Progenitor cell of endocrine pancreas (in vitro differentiated cells): Measurements from ENCODE around the gene VPS13D. TPM values are rescaled to one million over a fixed set of nuclear protein-coding genes. Genes with fewer than 3 reads are reported as not detected.

Experiments
- DNase-seq: peaks from one replicate; pipeline ENCODE4 v3.0.0; 2021; ENCODE audit warnings: low spot score; ENCODE audit not compliant: unreplicated experiment
- H3K27ac Mint-ChIP-seq: 2 replicates; pipeline ENCODE4 v1.8.0; 2021; ENCODE audit warnings: mild to moderate bottlenecking, moderate library complexity, mixed read lengths
- H3K27me3 Mint-ChIP-seq: 2 replicates; pipeline ENCODE4 v1.8.0; 2021; ENCODE audit warnings: mixed read lengths
- H3K36me3 Mint-ChIP-seq: 2 replicates; pipeline ENCODE4 v1.8.0; 2022; ENCODE audit warnings: mixed read lengths; ENCODE audit not compliant: insufficient read depth
- H3K4me1 Mint-ChIP-seq: 2 replicates; pipeline ENCODE4 v1.8.0; 2021; ENCODE audit warnings: low read depth, mixed read lengths
- H3K4me3 Mint-ChIP-seq: 2 replicates; pipeline ENCODE4 v1.8.0; 2021; ENCODE audit warnings: low read depth, mild to moderate bottlenecking, moderate library complexity, mixed read lengths
- H3K9me3 Mint-ChIP-seq: 2 replicates; pipeline ENCODE4 v1.8.0; 2021; ENCODE audit warnings: low read depth, mixed read lengths
- total RNA-seq: library from RNA; stranded (reverse); gene quantifications from 2 replicates; pipeline ENCODE4 v1.2.1, GENCODE V29; 2021
- TF ChIP-seq, protein P1 (sequence below): fragments of 200-600 bp; sonication (generic); IDR thresholded peaks from one replicate; pipeline ENCODE4 v1.5.0; 2021; ENCODE audit warnings: antibody characterized with exemption, mild to moderate bottlenecking; ENCODE audit not compliant: unreplicated experiment

The VPS13D gene
- total RNA-seq, 1 donor from 2014 or later, result 41.9 TPM

DNA sequence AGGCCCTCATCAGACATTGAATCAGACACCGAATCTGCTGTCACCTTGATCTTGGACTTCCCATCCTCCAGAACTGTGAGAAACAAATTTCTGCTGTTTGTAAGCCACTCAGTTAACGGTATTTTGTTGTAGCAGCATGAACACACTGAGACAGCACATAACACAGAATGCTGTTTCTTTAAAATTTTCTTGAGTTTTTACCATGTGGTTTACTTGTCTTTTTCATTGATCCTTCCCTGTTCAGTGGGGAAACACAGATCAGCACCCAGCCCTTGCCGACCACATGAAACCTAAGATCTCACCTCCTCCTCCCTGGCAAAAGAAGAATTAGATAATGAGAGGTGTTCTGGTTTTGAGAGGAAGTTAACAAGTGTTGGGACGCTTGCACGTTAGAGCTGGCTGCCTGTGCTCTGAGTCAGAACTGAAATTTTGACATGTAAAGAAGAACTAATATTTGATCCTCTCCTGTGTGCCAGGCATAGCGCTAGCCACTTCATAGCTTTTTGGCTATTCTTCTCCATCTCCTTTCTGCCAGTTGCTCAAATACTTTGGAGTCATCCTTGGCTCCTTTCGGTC lies 208.6 kb downstream of the VPS13D start:
- no peaks in the 10 kb centered on the region for H3K27me3 Mint-ChIP-seq
- TF ChIP-seq, protein P1, sequence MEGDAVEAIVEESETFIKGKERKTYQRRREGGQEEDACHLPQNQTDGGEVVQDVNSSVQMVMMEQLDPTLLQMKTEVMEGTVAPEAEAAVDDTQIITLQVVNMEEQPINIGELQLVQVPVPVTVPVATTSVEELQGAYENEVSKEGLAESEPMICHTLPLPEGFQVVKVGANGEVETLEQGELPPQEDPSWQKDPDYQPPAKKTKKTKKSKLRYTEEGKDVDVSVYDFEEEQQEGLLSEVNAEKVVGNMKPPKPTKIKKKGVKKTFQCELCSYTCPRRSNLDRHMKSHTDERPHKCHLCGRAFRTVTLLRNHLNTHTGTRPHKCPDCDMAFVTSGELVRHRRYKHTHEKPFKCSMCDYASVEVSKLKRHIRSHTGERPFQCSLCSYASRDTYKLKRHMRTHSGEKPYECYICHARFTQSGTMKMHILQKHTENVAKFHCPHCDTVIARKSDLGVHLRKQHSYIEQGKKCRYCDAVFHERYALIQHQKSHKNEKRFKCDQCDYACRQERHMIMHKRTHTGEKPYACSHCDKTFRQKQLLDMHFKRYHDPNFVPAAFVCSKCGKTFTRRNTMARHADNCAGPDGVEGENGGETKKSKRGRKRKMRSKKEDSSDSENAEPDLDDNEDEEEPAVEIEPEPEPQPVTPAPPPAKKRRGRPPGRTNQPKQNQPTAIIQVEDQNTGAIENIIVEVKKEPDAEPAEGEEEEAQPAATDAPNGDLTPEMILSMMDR, result no peak
- peak overlapping the region; percentile 8 for H3K27ac Mint-ChIP-seq
- peaks cover 25% of the 10 kb centered on the region for H3K36me3 Mint-ChIP-seq
- H3K9me3 Mint-ChIP-seq, result peaks cover 2% of the 10 kb centered on the region
- no peak overlapping the region for H3K4me3 Mint-ChIP-seq
- H3K4me1 Mint-ChIP-seq, result peaks cover 38% of the 10 kb centered on the region
- DNase-seq, result no peak

DNA sequence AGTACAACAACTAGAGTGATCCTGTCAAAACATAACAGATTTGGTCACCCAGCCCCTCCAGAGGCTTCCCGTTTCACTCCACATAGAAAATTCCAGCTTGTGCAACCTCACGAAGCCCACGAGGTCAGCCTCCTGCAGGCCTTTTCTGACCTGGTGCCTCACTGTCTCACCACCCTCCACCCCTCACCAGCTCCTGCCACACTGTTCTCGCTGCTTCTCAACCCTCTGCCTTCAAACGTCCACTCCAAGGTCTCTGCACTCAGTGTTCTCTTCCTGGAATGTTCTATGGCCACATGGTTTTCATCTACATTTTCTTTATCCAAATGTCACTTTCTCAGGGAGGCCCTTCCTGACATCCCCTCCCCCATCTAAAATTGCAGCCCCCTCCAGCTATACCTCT lies 209.2 kb downstream of the VPS13D start:
- Mint-ChIP-seq H3K4me1 (peaks cover 32% of the 10 kb centered on the region), H3K27ac (no peak overlapping the region), H3K9me3 (peaks cover 4% of the 10 kb centered on the region), H3K4me3 (no peak overlapping the region), H3K36me3 (peaks cover 28% of the 10 kb centered on the region), H3K27me3 (no peaks in the 10 kb centered on the region)
- DNase-seq, result no peak
- TF ChIP-seq, protein P1, result no peak

DNA sequence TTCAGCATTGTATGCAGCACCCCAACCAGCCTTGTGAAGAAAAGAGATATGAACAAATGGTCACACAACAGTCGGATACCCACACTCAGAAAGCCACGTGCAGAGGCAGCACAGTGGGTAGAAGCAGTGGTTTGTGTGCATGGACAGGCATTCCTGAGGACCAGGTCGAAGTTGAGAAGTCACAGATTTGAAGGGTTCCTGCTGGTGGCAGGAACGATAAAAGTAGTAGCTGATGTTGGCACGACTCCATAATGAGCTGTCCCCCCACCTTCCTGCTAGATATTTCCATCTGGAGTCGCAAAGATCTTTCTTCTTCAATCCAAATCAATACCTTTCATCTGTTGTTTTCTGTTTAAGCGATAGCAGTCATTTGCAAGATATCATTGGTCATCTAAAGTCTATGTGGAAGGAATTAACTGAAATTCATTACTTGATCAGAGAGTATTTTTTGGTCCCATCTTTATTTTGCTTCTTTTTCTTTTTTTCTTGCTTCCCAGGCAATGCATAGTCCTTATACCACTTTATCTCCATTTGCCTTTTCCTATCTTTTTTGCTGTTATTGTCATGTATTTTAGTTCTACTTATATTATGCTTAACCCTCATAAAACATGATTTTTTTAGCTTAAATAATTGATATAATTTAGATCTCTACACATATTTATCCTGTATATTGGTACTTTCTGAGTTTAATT lies 211.7 kb downstream of the VPS13D start:
- H3K9me3 Mint-ChIP-seq, result peaks cover 11% of the 10 kb centered on the region
- no peak for DNase-seq
- peaks cover 10% of the 10 kb centered on the region for H3K4me1 Mint-ChIP-seq
- no peak overlapping the region for H3K4me3 Mint-ChIP-seq
- no peaks in the 10 kb centered on the region for H3K27me3 Mint-ChIP-seq
- H3K27ac Mint-ChIP-seq, result no peak overlapping the region
- H3K36me3 Mint-ChIP-seq, result peaks cover 38% of the 10 kb centered on the region
- TF ChIP-seq, protein P1, result no peak

DNA sequence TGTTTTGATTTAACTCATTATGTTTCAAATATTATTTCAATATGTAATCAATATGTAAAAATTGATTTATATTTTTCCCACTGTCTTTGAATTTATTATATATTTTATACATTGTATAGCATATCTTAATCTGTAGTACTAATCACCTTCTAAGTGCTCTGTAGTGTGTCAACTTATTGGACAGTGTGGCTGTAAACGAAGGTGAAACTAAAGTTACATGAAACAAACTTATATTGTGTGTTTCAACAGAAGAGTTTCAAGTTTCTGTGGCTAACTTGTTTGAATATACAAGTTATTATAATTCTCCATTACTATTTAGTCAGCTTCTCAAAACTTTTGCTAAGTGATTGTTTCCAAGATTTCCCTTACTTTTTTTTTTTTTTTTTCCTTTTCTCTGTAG lies 212.4 kb downstream of the VPS13D start:
- no peak for DNase-seq
- peaks cover 36% of the 10 kb centered on the region for H3K36me3 Mint-ChIP-seq
- peaks cover 11% of the 10 kb centered on the region for H3K9me3 Mint-ChIP-seq
- TF ChIP-seq, protein P1, result no peak
- H3K4me1 Mint-ChIP-seq, result peaks cover 6% of the 10 kb centered on the region
- H3K27ac Mint-ChIP-seq, result no peak overlapping the region
- no peak overlapping the region for H3K4me3 Mint-ChIP-seq
- no peaks in the 10 kb centered on the region for H3K27me3 Mint-ChIP-seq

DNA sequence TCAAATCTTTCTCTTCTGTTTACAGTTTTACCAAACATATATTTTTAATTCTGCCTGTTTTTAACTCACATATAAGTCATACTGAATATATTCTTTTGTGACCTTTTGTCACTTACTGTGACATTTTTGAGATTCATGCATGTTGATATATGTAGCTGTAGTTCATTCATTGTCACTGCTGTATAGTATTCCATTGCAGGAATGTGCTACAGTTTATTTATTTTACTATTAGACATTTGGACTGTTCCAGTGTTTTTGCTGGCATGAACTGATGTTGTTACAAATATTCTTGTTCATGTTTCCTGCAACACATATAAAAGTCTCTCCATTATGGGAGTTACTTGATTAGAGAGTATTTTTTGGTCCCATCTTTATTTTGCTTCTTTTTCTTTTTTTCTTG lies 213.3 kb downstream of the VPS13D start:
- Mint-ChIP-seq H3K4me3 (no peak overlapping the region), H3K4me1 (peaks cover 8% of the 10 kb centered on the region), H3K9me3 (peaks cover 11% of the 10 kb centered on the region), H3K27me3 (no peaks in the 10 kb centered on the region), H3K36me3 (peaks cover 35% of the 10 kb centered on the region), H3K27ac (no peak overlapping the region)
- DNase-seq, result no peak
- TF ChIP-seq, protein P1, result no peak
